Caco-2 (cell line): Measurements from ENCODE around the gene SLC27A2. TPM values are rescaled to one million over a fixed set of nuclear protein-coding genes. Genes with fewer than 3 reads are reported as not detected.

ENCODE experiments used
- BruUV-seq: library from RNA; stranded (reverse); fragments of 400-500 nt; replicated peaks from 2 replicates; lab custom pipeline; 2021; lab: Mats Ljungman, UMichigan
- CTCF ChIA-PET: fragments of 300-600 bp; sonication (Branson Sonifier 250); formaldehyde crosslinking; loops from one replicate; lab custom pipeline; 2022; ENCODE audit warnings: antibody characterized with exemption; lab: Charles Lee
- POLR2A ChIA-PET: fragments of 300-600 bp; sonication (Branson Sonifier 250); formaldehyde crosslinking; loops from one replicate; lab custom pipeline; 2022; ENCODE audit warnings: antibody characterized with exemption; lab: Charles Lee
- DNase-seq, 2 experiments: peaks; one replicate each; pipeline versions ENCODE4 v3.0.0 to v3.0.0-alpha.2; 2020 to 2022
- H3K27me3 ChIP-seq: replicated peaks from 2 replicates; pipeline ENCODE4 v1.6.0; 2011; ENCODE audit warnings: low read length; ENCODE audit not compliant: control insufficient read depth, insufficient read depth
- H3K36me3 ChIP-seq: 2 replicates; pipeline ENCODE4 v1.5.1; 2011; ENCODE audit warnings: low read length; ENCODE audit not compliant: control insufficient read depth, insufficient read depth
- H3K4me1 ChIP-seq: fragments of 250-450 bp; sonication (Bioruptor Pico); 2 replicates; pipeline ENCODE4 v1.5.1; 2020; ENCODE audit warnings: mild to moderate bottlenecking
- H3K4me3 ChIP-seq: 2 replicates; pipeline ENCODE4 v1.5.1; 2011; ENCODE audit warnings: low read depth, mild to moderate bottlenecking, control low read depth, low read length
- H3K9me3 ChIP-seq: fragments of 250-450 bp; sonication (Bioruptor Pico); 2 replicates; pipeline ENCODE4 v1.5.1; 2020; ENCODE audit warnings: mild to moderate bottlenecking, moderate library complexity
- H3K27ac Mint-ChIP-seq: one replicate; pipeline ENCODE4 v1.8.0; 2022; ENCODE audit warnings: mixed read lengths; ENCODE audit not compliant: unreplicated experiment
- H3K27me3 Mint-ChIP-seq: one replicate; pipeline ENCODE4 v1.8.0; 2022; ENCODE audit warnings: mixed read lengths; ENCODE audit not compliant: insufficient read depth, unreplicated experiment
- H3K36me3 Mint-ChIP-seq: one replicate; pipeline ENCODE4 v1.8.0; 2022; ENCODE audit warnings: mild to moderate bottlenecking, mixed read lengths; ENCODE audit not compliant: insufficient read depth, unreplicated experiment
- H3K4me1 Mint-ChIP-seq: one replicate; pipeline ENCODE4 v1.8.0; 2022; ENCODE audit warnings: low read depth, mixed read lengths; ENCODE audit not compliant: unreplicated experiment
- H3K4me3 Mint-ChIP-seq: one replicate; pipeline ENCODE4 v1.8.0; 2022; ENCODE audit warnings: mild to moderate bottlenecking, moderate library complexity, mixed read lengths; ENCODE audit not compliant: unreplicated experiment
- H3K9me3 Mint-ChIP-seq: one replicate; pipeline ENCODE4 v1.8.0; 2022; ENCODE audit warnings: mixed read lengths; ENCODE audit not compliant: unreplicated experiment
- CTCF ChIP-seq, 2 experiments: fragments of 200-600 bp in 1 of 2; IDR thresholded peaks; 1 replicate in 1 of 2; 2 replicates in 1 of 2; pipeline versions ENCODE4 v1.5.1 to v1.8.0; 2011 to 2022; ENCODE audit warnings: antibody characterized with exemption in 1 of 2, control low read depth in 1 of 2, inconsistent platforms in 1 of 2, low read depth in 1 of 2, low read length in 1 of 2, mild to moderate bottlenecking in 1 of 2, moderate library complexity in 1 of 2; ENCODE audit not compliant: insufficient read depth in 1 of 2, severe bottlenecking in 1 of 2, unreplicated experiment in 1 of 2
- intact Hi-C: fragments of 100-400 bp; cut with micrococcal nuclease; formaldehyde crosslinking; loops from one replicate; pipeline ENCODE4 v1.10.0; 2022; ENCODE audit not compliant: unreplicated experiment
- total RNA-seq: library from RNA; stranded (reverse); gene quantifications from 2 replicates; pipeline ENCODE4 v1.2.3, GENCODE V29; 2022

Gene SLC27A2
- total RNA-seq, 1 experiment from 2014 or later = 31.2 TPM

GRCh38 chr15:50138391-50138790 lies 43.6 kb upstream of the SLC27A2 start:
- Mint-ChIP-seq H3K27ac (no peak overlapping the region), H3K4me1 (peaks cover 7% of the 10 kb centered on the region), H3K27me3 (no peaks in the 10 kb centered on the region), H3K4me3 (no peak overlapping the region), H3K9me3 (no peaks in the 10 kb centered on the region), H3K36me3 (no peaks in the 10 kb centered on the region)
- no TSS peak for BruUV-seq
- H3K9me3 ChIP-seq = no peaks in the 10 kb centered on the region
- CTCF ChIA-PET = no interaction called here
- POLR2A ChIA-PET = no interaction called here
- no peaks in the 10 kb centered on the region for H3K27me3 ChIP-seq
- no peak for DNase-seq
- H3K4me3 ChIP-seq = no peak overlapping the region
- intact Hi-C loops = no loop called here
- H3K36me3 ChIP-seq = no peaks in the 10 kb centered on the region
- no peaks in the 10 kb centered on the region for H3K4me1 ChIP-seq
- TF ChIP-seq CTCF (IDR thresholded peaks at IDR 0.05; ENCODE audit: insufficient read depth in 1 of 2, low read depth in 1 of 2, low read length in 1 of 2, severe bottlenecking in 1 of 2, unreplicated experiment in 1 of 2) = no peak

GRCh38 chr15:50140098-50140497 lies 41.9 kb upstream of the SLC27A2 start:
- ChIA-PET CTCF (no interaction called here), POLR2A (no interaction called here)
- Histone ChIP-seq H3K27me3 (no peaks in the 10 kb centered on the region), H3K9me3 (no peaks in the 10 kb centered on the region), H3K4me3 (no peak overlapping the region), H3K4me1 (no peaks in the 10 kb centered on the region), H3K36me3 (no peaks in the 10 kb centered on the region)
- BruUV-seq = no TSS peak
- no peaks in the 10 kb centered on the region for H3K36me3 Mint-ChIP-seq
- intact Hi-C loops = loop anchor here (10.0 kb wide), 1 partner anchor 995 kb away; no protein-coding TSS in a partner anchor
- no peaks in the 10 kb centered on the region for H3K9me3 Mint-ChIP-seq
- H3K4me3 Mint-ChIP-seq = no peak overlapping the region
- no peaks in the 10 kb centered on the region for H3K27me3 Mint-ChIP-seq
- no peak for TF ChIP-seq CTCF (IDR thresholded peaks at IDR 0.05; ENCODE audit: insufficient read depth in 1 of 2, low read depth in 1 of 2, low read length in 1 of 2, severe bottlenecking in 1 of 2, unreplicated experiment in 1 of 2)
- H3K4me1 Mint-ChIP-seq = no peaks in the 10 kb centered on the region
- H3K27ac Mint-ChIP-seq = no peak overlapping the region
- no peak for DNase-seq

GRCh38 chr15:50140983-50141382 lies 41.0 kb upstream of the SLC27A2 start:
- Histone ChIP-seq H3K36me3 (no peaks in the 10 kb centered on the region), H3K27me3 (no peaks in the 10 kb centered on the region), H3K9me3 (no peaks in the 10 kb centered on the region), H3K4me1 (no peaks in the 10 kb centered on the region), H3K4me3 (no peak overlapping the region)
- no peak for DNase-seq
- Mint-ChIP-seq H3K4me3 (no peak overlapping the region), H3K9me3 (no peaks in the 10 kb centered on the region), H3K4me1 (no peaks in the 10 kb centered on the region), H3K36me3 (no peaks in the 10 kb centered on the region), H3K27ac (no peak overlapping the region), H3K27me3 (no peaks in the 10 kb centered on the region)
- CTCF ChIA-PET = no interaction called here
- intact Hi-C loops = loop anchor here (10.0 kb wide), 1 partner anchor 996 kb away; no protein-coding TSS in a partner anchor
- BruUV-seq = no TSS peak
- no peak for TF ChIP-seq CTCF (IDR thresholded peaks at IDR 0.05; ENCODE audit: insufficient read depth in 1 of 2, low read depth in 1 of 2, low read length in 1 of 2, severe bottlenecking in 1 of 2, unreplicated experiment in 1 of 2)
- POLR2A ChIA-PET = no interaction called here
